ENCODE data around the gene PUS10.

DNA sequence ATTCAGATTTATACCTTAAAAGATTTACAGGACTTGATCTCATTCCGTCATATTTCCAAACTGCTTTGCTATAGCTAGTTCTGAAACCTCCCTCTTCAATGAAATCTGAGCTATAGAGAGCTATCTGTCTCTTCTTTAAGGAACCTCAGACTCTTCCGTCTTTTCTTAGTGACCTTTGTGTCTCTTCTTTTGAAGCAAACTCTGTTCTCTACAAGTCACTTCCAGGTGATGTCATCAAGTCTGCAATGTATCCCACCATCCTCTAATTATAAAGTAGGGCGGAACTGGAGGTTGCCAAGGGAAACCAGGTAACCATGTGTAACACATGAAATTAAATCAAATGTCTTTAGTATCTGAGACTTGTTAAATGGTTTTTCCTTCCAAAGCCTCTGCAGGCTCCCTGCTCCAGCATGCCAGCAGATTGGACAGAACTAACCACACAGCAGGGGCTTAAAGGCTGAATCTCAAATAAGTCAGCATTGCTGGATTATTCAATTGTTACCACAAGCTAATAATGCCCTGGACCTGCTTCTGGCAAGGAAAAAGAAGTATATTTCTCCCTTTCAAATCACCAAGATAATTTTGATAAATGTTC lies 41.7 kb downstream of the PUS10 start:
- TF ChIP-seq, protein P1, sequence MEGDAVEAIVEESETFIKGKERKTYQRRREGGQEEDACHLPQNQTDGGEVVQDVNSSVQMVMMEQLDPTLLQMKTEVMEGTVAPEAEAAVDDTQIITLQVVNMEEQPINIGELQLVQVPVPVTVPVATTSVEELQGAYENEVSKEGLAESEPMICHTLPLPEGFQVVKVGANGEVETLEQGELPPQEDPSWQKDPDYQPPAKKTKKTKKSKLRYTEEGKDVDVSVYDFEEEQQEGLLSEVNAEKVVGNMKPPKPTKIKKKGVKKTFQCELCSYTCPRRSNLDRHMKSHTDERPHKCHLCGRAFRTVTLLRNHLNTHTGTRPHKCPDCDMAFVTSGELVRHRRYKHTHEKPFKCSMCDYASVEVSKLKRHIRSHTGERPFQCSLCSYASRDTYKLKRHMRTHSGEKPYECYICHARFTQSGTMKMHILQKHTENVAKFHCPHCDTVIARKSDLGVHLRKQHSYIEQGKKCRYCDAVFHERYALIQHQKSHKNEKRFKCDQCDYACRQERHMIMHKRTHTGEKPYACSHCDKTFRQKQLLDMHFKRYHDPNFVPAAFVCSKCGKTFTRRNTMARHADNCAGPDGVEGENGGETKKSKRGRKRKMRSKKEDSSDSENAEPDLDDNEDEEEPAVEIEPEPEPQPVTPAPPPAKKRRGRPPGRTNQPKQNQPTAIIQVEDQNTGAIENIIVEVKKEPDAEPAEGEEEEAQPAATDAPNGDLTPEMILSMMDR (IDR thresholded peaks at IDR 0.05 in 4 of 5, conservative IDR thresholded peaks at IDR 0.05 in 1 of 5), result no peak
- TF ChIP-seq POLR2A (IDR thresholded peaks at IDR 0.05), result no peak
